HL-60/S4 (cell line): ENCODE data around the gene WWC2.
"Not testable (repeated sequence)": the region's sequence is repeated elsewhere in the genome, so short reads cannot be mapped to it uniquely, and the experiment has no call there.

ENCODE experiments used
- in situ Hi-C: fragments of 300-500 bp; cut with MboI; formaldehyde crosslinking; loops from 2 replicates; pipeline ENCODE4 v1.14.3; 2022; ENCODE audit warnings: low sequenced_read_pairs

Gene WWC2

DNA sequence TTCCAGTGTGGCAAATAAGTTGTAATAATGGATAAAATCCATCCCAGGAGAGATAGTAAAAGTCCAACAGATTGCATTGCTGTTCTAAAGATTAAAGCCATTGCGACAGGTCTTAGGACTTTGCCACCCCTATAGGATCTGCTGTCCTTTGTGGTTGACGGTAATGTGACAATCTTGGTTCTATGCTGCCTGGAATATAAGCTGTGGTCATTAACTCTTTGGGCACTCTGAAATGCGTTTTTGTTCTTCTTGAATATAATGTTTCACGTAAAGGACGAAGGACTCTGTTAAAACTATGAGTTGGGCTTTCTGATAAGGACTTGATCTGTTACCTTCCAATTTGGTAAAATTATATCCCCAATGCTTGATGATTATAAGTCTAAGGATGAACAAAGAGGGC lies 223.3 kb downstream of the WWC2 start, which contains the start of gene CLDN24:
TSS of gene CLDN24 (minus strand) at position 101 of the 400 bp plus-strand sequence. CDS start at position 101, 0 bp downstream.
- in situ Hi-C loops = no loop called here

DNA sequence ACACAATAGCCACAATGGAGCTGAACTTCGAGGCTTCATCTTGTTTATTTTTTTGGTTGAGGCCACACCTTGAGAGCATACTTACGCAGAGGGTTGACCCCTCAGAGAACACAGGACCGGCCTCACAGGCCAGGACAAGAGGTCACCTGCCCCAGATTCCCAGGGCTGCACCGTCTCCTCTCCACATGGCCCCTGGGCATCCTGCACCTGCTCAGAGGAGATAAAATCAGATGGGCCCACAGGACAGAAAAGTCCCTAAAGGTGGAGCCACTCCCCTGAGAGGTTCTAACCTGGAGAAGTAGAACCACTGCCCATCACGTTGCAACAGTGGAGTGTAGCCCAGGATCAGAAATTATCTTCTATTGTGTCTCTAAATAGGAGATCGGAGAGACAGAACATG lies 224.2 kb downstream of the WWC2 start:
- in situ Hi-C loops = no loop called here

GRCh38 chr4:183324056-183324455 lies 225.0 kb downstream of the WWC2 start:
- in situ Hi-C loops = not testable (repeated sequence)

- in situ Hi-C loops = no loop called here
Measured at GRCh38 chr4:183324619-183325018, 225.6 kb downstream of the WWC2 start.

DNA sequence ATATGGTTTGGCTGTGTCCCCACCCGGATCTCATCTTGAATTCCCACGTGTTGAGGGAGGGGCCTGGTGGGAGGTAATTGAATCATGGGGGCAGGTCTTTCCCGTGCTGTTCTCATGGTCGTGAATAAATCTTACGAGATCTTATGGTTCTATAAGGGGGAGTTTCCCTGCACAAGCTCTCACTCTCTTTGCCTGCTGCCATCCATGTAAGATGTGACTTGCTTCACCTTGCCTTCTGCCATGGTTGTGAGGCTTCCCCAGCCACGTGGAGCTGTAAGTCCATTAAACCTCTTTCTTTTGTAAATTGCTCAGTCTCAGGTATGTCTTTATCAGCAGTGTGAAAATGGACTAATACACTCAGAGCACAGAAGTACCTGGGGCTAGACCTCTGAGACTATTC lies 227.3 kb downstream of the WWC2 start:
- in situ Hi-C loops = not testable (repeated sequence)

DNA sequence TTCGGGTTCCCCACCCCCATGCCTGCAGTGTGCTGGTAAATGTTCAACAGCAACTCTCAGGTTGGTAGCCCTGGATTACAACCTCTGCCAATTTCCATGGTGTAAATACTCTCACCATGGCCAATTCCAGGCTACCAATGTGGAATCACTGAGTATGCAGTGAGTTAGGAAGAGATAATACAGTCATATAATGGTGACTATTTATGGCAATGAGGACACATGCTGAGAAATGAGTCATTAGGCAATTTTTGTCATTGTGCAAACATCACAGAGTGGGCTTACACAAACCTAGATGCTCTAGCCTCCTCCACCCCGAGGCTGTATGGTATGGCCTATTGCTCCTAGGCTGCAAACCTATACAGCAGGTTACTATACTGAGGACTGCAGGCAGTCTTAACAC lies 227.8 kb downstream of the WWC2 start:
- in situ Hi-C loops = no loop called here

GRCh38 chr4:183327827-183328226 lies 228.8 kb downstream of the WWC2 start:
- in situ Hi-C loops = no loop called here

DNA sequence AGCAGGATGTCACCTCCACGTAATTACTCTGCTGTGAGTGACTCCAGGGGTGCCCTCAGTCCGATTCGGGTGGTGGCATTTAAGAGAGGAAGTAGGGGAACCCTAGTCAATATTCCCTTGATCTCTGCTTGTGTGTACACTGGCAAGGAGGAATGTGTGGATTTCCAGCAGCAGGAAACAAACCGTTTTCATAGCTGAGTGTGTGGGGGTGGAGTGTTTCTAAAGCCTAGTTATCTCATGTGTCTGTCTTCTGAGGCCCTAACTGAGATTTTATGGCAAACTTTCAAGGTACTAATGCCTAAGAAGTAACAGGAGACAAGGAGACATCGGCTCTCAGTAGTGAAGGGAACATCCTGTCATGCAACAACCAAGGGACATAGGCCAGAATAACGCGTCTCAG lies 229.8 kb downstream of the WWC2 start:
- in situ Hi-C loops = no loop called here

- in situ Hi-C loops = no loop called here
Measured at GRCh38 chr4:183329244-183329643, 230.2 kb downstream of the WWC2 start.

- in situ Hi-C loops = no loop called here
Measured at GRCh38 chr4:183329954-183330742, 231.1 kb downstream of the WWC2 start.

GRCh38 chr4:183330841-183331240 lies 231.8 kb downstream of the WWC2 start:
- in situ Hi-C loops = no loop called here

GRCh38 chr4:183332447-183332846 lies 233.4 kb downstream of the WWC2 start:
- in situ Hi-C loops = no loop called here

- in situ Hi-C loops = no loop called here
Measured at GRCh38 chr4:183333202-183333601, 234.1 kb downstream of the WWC2 start.

DNA sequence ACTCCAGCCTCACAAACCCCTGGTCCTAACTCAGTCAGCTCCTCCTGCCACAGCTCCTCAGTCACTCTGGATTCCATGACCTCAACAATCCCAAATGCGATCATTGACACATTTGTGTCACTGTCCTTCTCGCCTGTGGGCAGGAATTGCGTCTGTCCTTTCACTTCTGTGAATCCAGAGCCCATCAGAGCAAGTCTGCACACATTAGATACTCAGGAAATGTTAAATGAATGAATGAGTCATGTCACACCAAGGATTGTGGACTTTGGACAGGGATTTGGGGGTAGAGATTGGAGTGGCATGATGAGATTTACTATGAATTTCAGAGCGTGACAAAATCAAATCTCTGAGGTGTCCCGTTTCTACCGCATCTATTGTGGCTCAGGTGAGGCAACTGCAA lies 234.9 kb downstream of the WWC2 start:
- in situ Hi-C loops = no loop called here

DNA sequence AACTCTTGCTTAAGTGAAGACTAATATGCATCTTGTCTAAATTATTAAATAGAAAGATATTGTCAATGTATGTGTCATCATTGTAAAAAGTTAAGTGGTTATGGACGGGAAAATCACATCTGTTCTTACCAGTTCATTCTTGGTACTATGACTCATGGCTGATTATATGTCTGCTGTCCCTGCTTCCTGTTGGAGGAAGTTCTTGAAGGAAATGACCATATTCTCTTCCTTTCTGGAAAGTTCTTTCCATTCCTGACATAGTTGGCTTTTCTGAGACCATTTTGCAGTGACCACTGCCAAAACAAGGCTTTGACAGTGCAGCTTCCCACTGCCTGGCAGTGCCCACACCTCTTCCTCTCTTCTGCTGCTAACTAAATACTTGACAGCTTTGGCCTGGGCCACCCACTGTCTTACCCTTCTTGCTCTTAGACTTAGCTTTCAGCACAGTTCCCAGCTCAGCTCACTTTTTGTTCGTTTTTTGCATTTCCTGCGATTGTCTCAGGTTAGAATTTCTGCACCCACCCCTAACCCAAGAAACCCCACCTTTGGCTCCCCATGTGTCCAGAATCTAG lies 236.4 kb downstream of the WWC2 start:
- in situ Hi-C loops = no loop called here

DNA sequence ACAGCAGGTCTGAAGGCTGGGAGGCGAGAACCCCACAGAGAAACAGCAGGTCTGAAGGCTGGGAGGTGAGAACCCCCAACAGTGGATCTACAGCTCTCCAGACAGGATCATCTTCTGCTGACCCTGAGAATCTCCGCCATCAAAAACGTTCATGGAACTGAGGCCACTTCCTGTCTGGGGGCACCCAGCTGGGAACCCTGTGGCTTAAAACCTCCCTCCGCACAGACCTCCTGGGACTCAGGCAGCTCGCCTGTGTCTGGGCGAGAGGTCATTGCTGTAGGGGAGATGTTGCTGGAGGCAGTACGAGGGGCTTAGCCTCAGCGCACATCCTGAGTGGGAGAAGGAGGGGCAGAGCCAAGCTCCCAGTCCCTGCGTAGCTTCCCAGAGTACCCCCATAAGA lies 238.3 kb downstream of the WWC2 start:
- in situ Hi-C loops = no loop called here

DNA sequence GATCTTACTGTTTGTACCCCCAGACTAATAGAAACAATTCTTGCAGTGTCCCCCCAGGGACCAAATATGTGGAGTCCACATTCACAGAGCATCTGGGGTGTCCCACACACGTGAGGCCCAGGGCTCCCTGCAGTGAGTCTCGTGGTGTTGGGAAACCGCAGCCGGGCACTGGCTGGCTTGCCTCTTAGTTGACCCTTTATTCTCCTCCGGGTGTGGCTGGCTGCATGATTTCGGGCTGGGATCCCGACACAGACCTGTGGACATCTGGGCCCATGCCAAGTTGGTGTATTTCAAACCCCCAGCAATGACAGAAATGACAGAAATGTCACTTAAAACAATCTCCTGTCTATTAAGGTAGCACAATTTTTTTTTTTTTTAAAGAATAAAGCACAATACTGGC lies 238.8 kb downstream of the WWC2 start:
- in situ Hi-C loops = no loop called here

DNA sequence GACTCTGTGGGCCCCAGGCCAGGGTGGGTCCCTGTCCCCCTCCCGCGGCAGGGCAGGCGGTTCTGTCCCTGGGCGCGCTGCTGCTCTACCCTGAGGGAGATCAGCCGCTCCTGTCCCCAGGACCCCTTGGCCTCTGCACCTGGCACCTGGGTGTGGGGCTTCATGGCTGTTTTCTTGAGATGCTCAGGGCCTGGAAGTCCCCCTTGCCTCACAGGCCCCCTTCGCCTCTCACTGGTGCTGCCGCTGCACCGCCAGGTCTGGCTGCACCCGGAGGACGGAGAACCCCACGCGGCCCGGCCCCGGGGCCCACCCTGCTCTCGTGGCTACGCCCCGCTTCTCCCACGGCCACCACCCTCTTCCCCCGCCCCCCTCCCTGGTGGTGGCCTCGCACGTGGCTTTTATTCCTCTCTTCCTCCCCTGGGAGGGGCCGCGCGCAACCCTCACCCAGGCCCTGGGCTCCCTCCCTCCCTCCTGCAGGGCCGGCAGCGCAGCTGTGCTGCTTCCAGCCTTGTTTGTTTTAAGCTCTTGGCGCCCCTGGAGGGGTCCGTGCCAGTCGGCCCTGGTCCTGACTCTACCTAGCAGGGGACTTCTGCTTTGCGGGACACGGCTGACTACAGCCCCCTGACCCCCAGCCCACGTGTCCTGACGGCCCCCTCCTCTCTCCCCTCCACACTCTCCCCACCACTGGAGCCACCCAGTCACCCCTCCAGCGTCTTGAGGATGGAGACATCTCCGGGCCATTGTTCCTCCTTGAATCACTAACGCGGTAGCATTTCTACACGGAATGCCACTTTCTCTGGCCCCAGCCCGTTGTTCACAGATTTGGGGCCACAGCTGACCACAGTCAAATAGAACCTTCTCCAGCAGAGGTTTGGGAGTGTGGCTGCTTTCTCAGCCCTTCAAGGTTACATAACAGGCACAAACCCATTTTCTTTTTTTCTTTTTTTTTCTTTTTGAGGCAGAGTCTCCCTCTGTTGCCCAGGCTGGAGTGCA lies 243.8 kb downstream of the WWC2 start:
- in situ Hi-C loops = no loop called here

DNA sequence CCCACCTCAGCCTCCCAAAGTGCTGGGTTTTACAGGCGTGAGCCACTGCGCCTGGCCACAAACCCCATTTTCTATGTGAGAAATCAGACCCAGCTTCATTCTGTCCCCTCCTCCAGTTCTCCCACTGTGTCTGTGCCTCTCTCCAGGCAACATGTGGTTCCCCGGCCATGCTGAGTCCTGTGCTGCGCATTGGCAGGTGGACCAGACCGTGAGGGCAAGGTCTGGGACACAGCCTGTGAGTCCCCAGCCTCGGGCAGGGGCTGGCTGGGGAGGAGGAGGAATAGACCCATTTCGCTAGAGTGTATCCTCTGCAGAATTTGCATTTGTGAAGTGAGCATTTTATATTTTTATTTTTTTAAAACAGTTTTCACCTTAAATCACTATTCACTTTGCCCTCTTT lies 244.7 kb downstream of the WWC2 start:
- in situ Hi-C loops = no loop called here

GRCh38 chr4:183344523-183345255 lies 245.6 kb downstream of the WWC2 start:
- in situ Hi-C loops = no loop called here

- in situ Hi-C loops = no loop called here
Measured at GRCh38 chr4:183345261-183345660, 246.2 kb downstream of the WWC2 start.
